Prostate gland (tissue), 2 donors: ENCODE data around the gene GOSR2. TPM values are rescaled to one million over a fixed set of nuclear protein-coding genes. Genes with fewer than 3 reads are reported as not detected.

Experiments used
- DNase-seq: peaks from one replicate; pipeline ENCODE4 v3.0.0-alpha.2; 2019; ENCODE audit warnings: low spot score
- H3K27ac ChIP-seq, 2 donors: fragments of 200-600 bp; sonication (generic); 2 replicates each; pipeline ENCODE4 v1.5.1; 2017 to 2019
- H3K27me3 ChIP-seq: fragments of 200-600 bp; sonication (generic); replicated peaks from 2 replicates; pipeline ENCODE4 v1.5.1; 2019; ENCODE audit not compliant: insufficient read depth
- H3K36me3 ChIP-seq, 2 donors: fragments of 200-600 bp; sonication (generic); 1 replicate in 1 of 2; 2 replicates in 1 of 2; pipeline versions ENCODE4 v1.5.1 to v1.8.1; 2017 to 2019
- H3K4me1 ChIP-seq: fragments of 200-600 bp; sonication (generic); replicated peaks from 2 replicates; pipeline ENCODE4 v1.5.1; 2019
- H3K4me3 ChIP-seq, 2 donors: fragments of 200-600 bp; sonication (generic); 2 replicates each; pipeline ENCODE4 v1.5.1; 2017 to 2019
- H3K9me3 ChIP-seq: fragments of 200-600 bp; sonication (generic); 2 replicates; pipeline ENCODE4 v1.5.1; 2017
- CTCF ChIP-seq, 4 experiments: fragments of 200-600 bp in 2 of 4; fragments of 450-650 bp in 2 of 4; sonication (generic) in 2 of 4; IDR thresholded peaks; 1 replicate in 3 of 4; 2 replicates in 1 of 4; pipeline ENCODE4 v1.5.1; 2016 to 2019; ENCODE audit warnings: antibody characterized with exemption in 4 of 4, mild to moderate bottlenecking in 2 of 4, moderate library complexity in 2 of 4
- POLR2A ChIP-seq: fragments of 450-650 bp; IDR thresholded peaks from one replicate; pipeline ENCODE4 v1.6.1; 2016; ENCODE audit warnings: antibody characterized with exemption, mild to moderate bottlenecking
- POLR2AphosphoS5 ChIP-seq: sonication (generic); formaldehyde crosslinking; IDR thresholded peaks from one replicate; pipeline ENCODE4 v1.6.1; 2017; ENCODE audit warnings: antibody characterized with exemption
- WGBS: methylation state at CpG from one replicate; pipeline ENCODE4 v1.1.5; 2018; 5-methylcytosine and 5-hydroxymethylcytosine counted together
- intact Hi-C: fragments of 100-400 bp; cut with DNase I; formaldehyde crosslinking; loops from one replicate; pipeline ENCODE4 v1.14.2; 2022
- total RNA-seq, 2 donors: library from RNA; depleted of rRNA; stranded (reverse); fragments of >200 nt; gene quantifications; one replicate each; pipeline ENCODE4 v1.1.0, GENCODE V29; 2016

The GOSR2 gene
- total RNA-seq, 2 donors from 2014 or later, result 40.0 to 61.4 TPM

- Histone ChIP-seq H3K9me3 (no peaks in the 10 kb centered on the region), H3K4me1 (no peaks in the 10 kb centered on the region), H3K36me3 (no peaks in the 10 kb centered on the region), H3K4me3 (no peak overlapping the region), H3K27me3 (no peaks in the 10 kb centered on the region), H3K27ac (no peak overlapping the region)
- intact Hi-C loops, result no loop called here
- TF ChIP-seq POLR2AphosphoS5 (no peak), POLR2A (no peak), CTCF (IDR thresholded peaks at IDR 0.05) (no peak)
- DNase-seq, result no peak
- 88% methylated on average over 5 of the region's 5 CpGs for WGBS
Observed at GRCh38 chr17:46881015-46881414, 41.9 kb upstream of the GOSR2 start.

GRCh38 chr17:46882666-46883065, 40.3 kb upstream of the GOSR2 start:
- TF ChIP-seq POLR2AphosphoS5 (no peak), POLR2A (no peak), CTCF (IDR thresholded peaks at IDR 0.05) (no peak)
- Histone ChIP-seq H3K4me1 (no peaks in the 10 kb centered on the region), H3K36me3 (no peaks in the 10 kb centered on the region), H3K9me3 (no peaks in the 10 kb centered on the region), H3K27me3 (no peaks in the 10 kb centered on the region), H3K4me3 (no peak overlapping the region), H3K27ac (no peak overlapping the region)
- WGBS, result 85% methylated on average over 8 of the region's 8 CpGs
- intact Hi-C loops, result no loop called here
- DNase-seq, result no peak

DNA sequence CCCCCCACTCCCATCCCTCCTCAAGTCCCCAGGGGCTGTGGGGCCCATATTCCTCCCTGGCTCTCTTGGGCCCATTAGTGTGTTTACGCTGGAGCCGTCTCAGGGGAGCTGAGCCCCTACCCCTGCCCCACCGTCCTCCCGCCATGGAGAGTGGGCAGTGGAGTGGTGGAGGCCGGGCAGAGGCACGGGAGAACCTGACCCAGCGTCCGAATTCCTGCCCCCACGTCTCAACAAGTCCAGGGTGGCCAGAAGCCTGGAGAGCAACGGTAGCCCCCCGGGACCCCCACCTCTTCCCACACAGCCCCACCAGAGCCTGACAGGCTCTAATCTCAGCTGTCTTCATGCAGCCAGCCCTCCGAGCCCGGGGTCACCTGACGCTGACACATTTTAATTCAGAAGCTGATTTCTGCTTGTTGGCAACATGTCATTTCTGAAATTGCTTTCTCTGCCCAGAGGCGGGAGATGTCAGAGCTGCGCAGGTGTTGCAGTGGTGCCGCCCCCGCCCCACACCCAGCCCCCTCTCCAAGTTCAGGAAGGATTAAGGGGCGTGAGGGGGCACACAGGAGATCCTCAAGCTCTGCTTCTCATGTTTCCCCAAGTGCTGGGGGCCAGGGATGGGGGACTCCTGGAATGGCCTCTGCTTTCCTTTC, 39.0 kb upstream of the GOSR2 start:
- 35% methylated on average over 19 of the region's 19 CpGs for WGBS
- H3K27ac ChIP-seq, result no peak overlapping the region
- no peaks in the 10 kb centered on the region for H3K4me1 ChIP-seq
- H3K4me3 ChIP-seq, result no peak overlapping the region
- TF ChIP-seq POLR2AphosphoS5 (no peak), POLR2A (no peak), CTCF (IDR thresholded peaks at IDR 0.05) (no peak)
- no peaks in the 10 kb centered on the region for H3K9me3 ChIP-seq
- no peak for DNase-seq
- H3K27me3 ChIP-seq, result no peaks in the 10 kb centered on the region
- H3K36me3 ChIP-seq, result no peaks in the 10 kb centered on the region
- intact Hi-C loops, result no loop called here

DNA sequence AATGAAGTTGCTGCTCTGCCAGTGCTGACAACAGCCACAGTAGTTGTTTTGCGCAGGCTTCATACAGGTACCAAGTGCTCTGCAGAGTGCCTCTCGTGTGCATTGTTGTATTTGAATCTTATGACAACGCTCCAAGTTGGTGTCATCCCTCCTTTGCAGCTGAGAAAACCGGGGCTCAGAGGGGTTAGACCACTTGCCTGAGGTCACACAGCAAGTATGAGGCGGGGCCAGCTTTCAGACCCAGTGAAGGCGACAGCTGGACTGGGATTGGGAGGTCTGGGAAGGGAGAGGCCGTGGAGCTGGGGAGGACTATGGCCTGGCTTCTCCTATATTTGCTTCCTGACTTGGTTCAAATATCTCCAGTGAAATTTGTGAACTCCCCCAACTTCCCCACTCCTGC, 38.4 kb upstream of the GOSR2 start:
- 84% methylated on average over 7 of the region's 7 CpGs for WGBS
- Histone ChIP-seq H3K27me3 (no peaks in the 10 kb centered on the region), H3K27ac (no peak overlapping the region), H3K4me1 (no peaks in the 10 kb centered on the region), H3K9me3 (no peaks in the 10 kb centered on the region), H3K36me3 (no peaks in the 10 kb centered on the region), H3K4me3 (no peak overlapping the region)
- no peak for DNase-seq
- intact Hi-C loops, result no loop called here
- TF ChIP-seq POLR2AphosphoS5, result no peak
- TF ChIP-seq POLR2A, result no peak
- no peak for TF ChIP-seq CTCF (IDR thresholded peaks at IDR 0.05)
